SK-N-SH treated with all-trans-retinoic acid at 6 μM for 48 hours (cell line): ENCODE measurements around the gene GSTM4.

Experiments used
- ARNTL ChIP-seq: fragments of 450-650 bp; formaldehyde crosslinking; IDR thresholded peaks from 2 replicates; pipeline ENCODE4 v1.5.0; 2020; ENCODE audit warnings: low read depth, mild to moderate bottlenecking, moderate library complexity, borderline replicate concordance
- ESRRG ChIP-seq: fragments of 250-450 bp; sonication (Bioruptor Pico); IDR thresholded peaks from 2 replicates; pipeline ENCODE4 v1.6.1; 2021; ENCODE audit warnings: mild to moderate bottlenecking
- PPARA ChIP-seq: fragments of 250-450 bp; sonication (Bioruptor Pico); IDR thresholded peaks from 2 replicates; pipeline ENCODE4 v1.5.0; 2020; ENCODE audit warnings: mild to moderate bottlenecking, borderline replicate concordance
- RARB ChIP-seq: fragments of 250-450 bp; sonication (Bioruptor Pico); IDR thresholded peaks from 2 replicates; pipeline ENCODE4 v1.8.0; 2021; ENCODE audit warnings: mild to moderate bottlenecking, moderate library complexity
- TCF4 ChIP-seq: fragments of 250-450 bp; sonication (Bioruptor Pico); IDR thresholded peaks from 2 replicates; pipeline ENCODE4 v1.8.0; 2021; ENCODE audit warnings: mild to moderate bottlenecking, moderate library complexity, borderline replicate concordance
- ZC3H10 ChIP-seq: fragments of 250-450 bp; sonication (Bioruptor Pico); IDR thresholded peaks from 2 replicates; pipeline ENCODE4 v1.5.1; 2021; ENCODE audit warnings: mild to moderate bottlenecking, moderate library complexity
- ZFP3 ChIP-seq: fragments of 250-450 bp; sonication (Bioruptor Pico); IDR thresholded peaks from 2 replicates; pipeline ENCODE4 v1.5.0; 2020; ENCODE audit warnings: mild to moderate bottlenecking, moderate library complexity
- ZNF70 ChIP-seq: fragments of 450-650 bp; formaldehyde crosslinking; IDR thresholded peaks from 2 replicates; pipeline ENCODE4 v1.5.0; 2020; ENCODE audit warnings: mild to moderate bottlenecking, moderate library complexity
- TF ChIP-seq, protein P1 (sequence below): fragments of 250-450 bp; sonication (Bioruptor Pico); IDR thresholded peaks from 2 replicates; pipeline ENCODE4 v1.5.0; 2020; ENCODE audit warnings: mild to moderate bottlenecking, moderate library complexity
- TF ChIP-seq, protein P2 (sequence below): fragments of 250-450 bp; sonication (Bioruptor Pico); IDR thresholded peaks from 2 replicates; pipeline ENCODE4 v1.8.0; 2020; ENCODE audit warnings: mild to moderate bottlenecking, moderate library complexity, borderline replicate concordance
- TF ChIP-seq, protein P3 (sequence below): fragments of 250-450 bp; sonication (Bioruptor Pico); IDR thresholded peaks from 2 replicates; pipeline ENCODE4 v1.5.1; 2020; ENCODE audit warnings: low read depth, mild to moderate bottlenecking, moderate library complexity
- TF ChIP-seq, protein P4 (sequence below): fragments of 250-450 bp; sonication (Bioruptor Pico); IDR thresholded peaks from 2 replicates; pipeline ENCODE4 v1.5.1; 2021; ENCODE audit warnings: mild to moderate bottlenecking, moderate library complexity

DNA sequence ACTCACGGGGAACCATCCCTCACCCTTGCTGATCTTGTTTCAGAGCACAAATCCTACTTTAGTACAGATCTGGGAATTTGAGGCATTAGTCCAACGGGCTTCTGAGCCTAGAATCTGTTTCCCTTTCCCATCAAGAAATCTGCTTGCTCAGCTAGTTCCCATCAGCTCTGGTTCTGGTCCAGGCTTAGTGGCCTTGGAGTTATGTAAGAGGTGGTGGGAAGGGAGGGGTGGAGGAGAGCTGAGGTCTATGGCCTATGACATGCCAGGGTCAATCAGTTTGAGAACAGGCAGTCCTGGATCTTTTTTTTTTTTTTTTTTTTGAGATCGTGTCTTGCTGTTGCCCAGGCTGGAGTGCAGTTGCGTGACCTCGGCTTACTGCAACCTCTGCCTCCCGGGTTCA, 35.9 kb downstream of the GSTM4 start:
- TF ChIP-seq, protein P1, sequence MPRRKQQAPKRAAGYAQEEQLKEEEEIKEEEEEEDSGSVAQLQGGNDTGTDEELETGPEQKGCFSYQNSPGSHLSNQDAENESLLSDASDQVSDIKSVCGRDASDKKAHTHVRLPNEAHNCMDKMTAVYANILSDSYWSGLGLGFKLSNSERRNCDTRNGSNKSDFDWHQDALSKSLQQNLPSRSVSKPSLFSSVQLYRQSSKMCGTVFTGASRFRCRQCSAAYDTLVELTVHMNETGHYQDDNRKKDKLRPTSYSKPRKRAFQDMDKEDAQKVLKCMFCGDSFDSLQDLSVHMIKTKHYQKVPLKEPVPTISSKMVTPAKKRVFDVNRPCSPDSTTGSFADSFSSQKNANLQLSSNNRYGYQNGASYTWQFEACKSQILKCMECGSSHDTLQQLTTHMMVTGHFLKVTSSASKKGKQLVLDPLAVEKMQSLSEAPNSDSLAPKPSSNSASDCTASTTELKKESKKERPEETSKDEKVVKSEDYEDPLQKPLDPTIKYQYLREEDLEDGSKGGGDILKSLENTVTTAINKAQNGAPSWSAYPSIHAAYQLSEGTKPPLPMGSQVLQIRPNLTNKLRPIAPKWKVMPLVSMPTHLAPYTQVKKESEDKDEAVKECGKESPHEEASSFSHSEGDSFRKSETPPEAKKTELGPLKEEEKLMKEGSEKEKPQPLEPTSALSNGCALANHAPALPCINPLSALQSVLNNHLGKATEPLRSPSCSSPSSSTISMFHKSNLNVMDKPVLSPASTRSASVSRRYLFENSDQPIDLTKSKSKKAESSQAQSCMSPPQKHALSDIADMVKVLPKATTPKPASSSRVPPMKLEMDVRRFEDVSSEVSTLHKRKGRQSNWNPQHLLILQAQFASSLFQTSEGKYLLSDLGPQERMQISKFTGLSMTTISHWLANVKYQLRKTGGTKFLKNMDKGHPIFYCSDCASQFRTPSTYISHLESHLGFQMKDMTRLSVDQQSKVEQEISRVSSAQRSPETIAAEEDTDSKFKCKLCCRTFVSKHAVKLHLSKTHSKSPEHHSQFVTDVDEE (CRISPR knock-in tag): no peak
- no peak for TF ChIP-seq PPARA (CRISPR knock-in tag)
- TF ChIP-seq ZC3H10 (CRISPR knock-in tag): no peak
- TF ChIP-seq, protein P2, sequence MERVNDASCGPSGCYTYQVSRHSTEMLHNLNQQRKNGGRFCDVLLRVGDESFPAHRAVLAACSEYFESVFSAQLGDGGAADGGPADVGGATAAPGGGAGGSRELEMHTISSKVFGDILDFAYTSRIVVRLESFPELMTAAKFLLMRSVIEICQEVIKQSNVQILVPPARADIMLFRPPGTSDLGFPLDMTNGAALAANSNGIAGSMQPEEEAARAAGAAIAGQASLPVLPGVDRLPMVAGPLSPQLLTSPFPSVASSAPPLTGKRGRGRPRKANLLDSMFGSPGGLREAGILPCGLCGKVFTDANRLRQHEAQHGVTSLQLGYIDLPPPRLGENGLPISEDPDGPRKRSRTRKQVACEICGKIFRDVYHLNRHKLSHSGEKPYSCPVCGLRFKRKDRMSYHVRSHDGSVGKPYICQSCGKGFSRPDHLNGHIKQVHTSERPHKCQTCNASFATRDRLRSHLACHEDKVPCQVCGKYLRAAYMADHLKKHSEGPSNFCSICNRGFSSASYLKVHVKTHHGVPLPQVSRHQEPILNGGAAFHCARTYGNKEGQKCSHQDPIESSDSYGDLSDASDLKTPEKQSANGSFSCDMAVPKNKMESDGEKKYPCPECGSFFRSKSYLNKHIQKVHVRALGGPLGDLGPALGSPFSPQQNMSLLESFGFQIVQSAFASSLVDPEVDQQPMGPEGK (CRISPR knock-in tag): no peak
- no peak for TF ChIP-seq TCF4
- TF ChIP-seq RARB (CRISPR knock-in tag): no peak
- TF ChIP-seq, protein P3, sequence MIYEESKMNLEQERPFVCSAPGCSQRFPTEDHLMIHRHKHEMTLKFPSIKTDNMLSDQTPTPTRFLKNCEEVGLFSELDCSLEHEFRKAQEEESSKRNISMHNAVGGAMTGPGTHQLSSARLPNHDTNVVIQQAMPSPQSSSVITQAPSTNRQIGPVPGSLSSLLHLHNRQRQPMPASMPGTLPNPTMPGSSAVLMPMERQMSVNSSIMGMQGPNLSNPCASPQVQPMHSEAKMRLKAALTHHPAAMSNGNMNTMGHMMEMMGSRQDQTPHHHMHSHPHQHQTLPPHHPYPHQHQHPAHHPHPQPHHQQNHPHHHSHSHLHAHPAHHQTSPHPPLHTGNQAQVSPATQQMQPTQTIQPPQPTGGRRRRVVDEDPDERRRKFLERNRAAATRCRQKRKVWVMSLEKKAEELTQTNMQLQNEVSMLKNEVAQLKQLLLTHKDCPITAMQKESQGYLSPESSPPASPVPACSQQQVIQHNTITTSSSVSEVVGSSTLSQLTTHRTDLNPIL: no peak
- TF ChIP-seq ARNTL (CRISPR knock-in tag): no peak
- no peak for TF ChIP-seq ZFP3 (CRISPR knock-in tag)
- TF ChIP-seq ESRRG (CRISPR knock-in tag): no peak
- TF ChIP-seq, protein P4, sequence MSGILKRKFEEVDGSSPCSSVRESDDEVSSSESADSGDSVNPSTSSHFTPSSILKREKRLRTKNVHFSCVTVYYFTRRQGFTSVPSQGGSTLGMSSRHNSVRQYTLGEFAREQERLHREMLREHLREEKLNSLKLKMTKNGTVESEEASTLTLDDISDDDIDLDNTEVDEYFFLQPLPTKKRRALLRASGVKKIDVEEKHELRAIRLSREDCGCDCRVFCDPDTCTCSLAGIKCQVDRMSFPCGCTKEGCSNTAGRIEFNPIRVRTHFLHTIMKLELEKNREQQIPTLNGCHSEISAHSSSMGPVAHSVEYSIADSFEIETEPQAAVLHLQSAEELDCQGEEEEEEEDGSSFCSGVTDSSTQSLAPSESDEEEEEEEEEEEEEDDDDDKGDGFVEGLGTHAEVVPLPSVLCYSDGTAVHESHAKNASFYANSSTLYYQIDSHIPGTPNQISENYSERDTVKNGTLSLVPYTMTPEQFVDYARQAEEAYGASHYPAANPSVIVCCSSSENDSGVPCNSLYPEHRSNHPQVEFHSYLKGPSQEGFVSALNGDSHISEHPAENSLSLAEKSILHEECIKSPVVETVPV (CRISPR knock-in tag): no peak
- TF ChIP-seq ZNF70 (CRISPR knock-in tag): no peak
